Breast epithelium (tissue), 4 donors: ENCODE data around the gene OPHN1. TPM values are rescaled to one million over a fixed set of nuclear protein-coding genes. Genes with fewer than 3 reads are reported as not detected.

Source experiments
- DNase-seq, 2 donors: peaks; one replicate each; pipeline ENCODE4 v3.0.0-alpha.2; 2019; ENCODE audit warnings: low spot score in 2 of 2
- H3K27ac ChIP-seq, 2 donors: fragments of 200-600 bp; sonication (generic) in 1 of 2; one replicate each; pipeline ENCODE4 v1.5.1; 2016 to 2019; ENCODE audit warnings: mild to moderate bottlenecking in 1 of 2
- H3K27me3 ChIP-seq, 2 donors: fragments of 200-600 bp; sonication (generic) in 1 of 2; one replicate each; pipeline versions ENCODE4 v1.5.1 to v1.6.0; 2017 to 2019; ENCODE audit warnings: control low read depth in 1 of 2, mild to moderate bottlenecking in 1 of 2
- H3K36me3 ChIP-seq: fragments of 200-600 bp; one replicate; pipeline ENCODE4 v1.5.1; 2019
- H3K4me1 ChIP-seq, 2 donors: fragments of 200-600 bp; sonication (generic); one replicate each; pipeline ENCODE4 v1.5.1; 2016 to 2019; ENCODE audit warnings: control low read depth in 1 of 2
- H3K4me3 ChIP-seq, 3 donors: fragments of 200-600 bp; sonication (generic); 1 replicate in 2 of 3; 2 replicates in 1 of 3; pipeline ENCODE4 v1.5.1; 2016 to 2019; ENCODE audit warnings: mild to moderate bottlenecking in 3 of 3, moderate library complexity in 2 of 3
- H3K9me3 ChIP-seq, 2 donors: fragments of 200-600 bp; sonication (generic) in 1 of 2; one replicate each; pipeline ENCODE4 v1.5.1; 2016 to 2019; ENCODE audit warnings: control low read depth in 1 of 2
- CTCF ChIP-seq, 3 donors: fragments of 450-650 bp; IDR thresholded peaks; one replicate each; pipeline ENCODE4 v1.5.1; 2016 to 2017; ENCODE audit warnings: antibody characterized with exemption in 3 of 3, mild to moderate bottlenecking in 3 of 3, moderate library complexity in 3 of 3
- POLR2A ChIP-seq: fragments of 450-650 bp; IDR thresholded peaks from one replicate; pipeline ENCODE4 v1.6.1; 2016; ENCODE audit warnings: antibody characterized with exemption, mild to moderate bottlenecking, moderate library complexity
- POLR2AphosphoS5 ChIP-seq, 3 donors: sonication (generic); formaldehyde crosslinking; IDR thresholded peaks; one replicate each; pipeline ENCODE4 v1.6.1; 2017; ENCODE audit warnings: antibody characterized with exemption in 3 of 3
- intact Hi-C: fragments of 100-400 bp; cut with DNase I; formaldehyde crosslinking; loops from one replicate; pipeline ENCODE4 v1.15.1; 2023; ENCODE audit warnings: low total_unique reads
- total RNA-seq, 3 donors: library from RNA; depleted of rRNA; stranded (reverse); fragments of >200 nt; gene quantifications; one replicate each; pipeline ENCODE4 v1.1.0, GENCODE V29; 2016

The OPHN1 gene
- total RNA-seq, 3 donors from 2014 or later = 9.5 to 20.2 (median 14.6) TPM

- intact Hi-C loops = no loop called here
- TF ChIP-seq POLR2AphosphoS5 (IDR thresholded peaks at IDR 0.05) (no peak), POLR2A (no peak), CTCF (IDR thresholded peaks at IDR 0.05) (no peak)
- no peaks in the 10 kb centered on the region for H3K36me3 ChIP-seq
- no peak for DNase-seq
- no peaks in the 10 kb centered on the region for H3K4me1 ChIP-seq
- H3K27me3 ChIP-seq = peaks cover 0 to 12% of the 10 kb centered on the region in 2 donors
- H3K9me3 ChIP-seq = no peaks in the 10 kb centered on the region
- no peak overlapping the region for H3K4me3 ChIP-seq
- no peak overlapping the region for H3K27ac ChIP-seq
Observed at GRCh38 chrX:68061206-68061535, 372.1 kb downstream of the OPHN1 start.

- intact Hi-C loops = no loop called here
- Histone ChIP-seq H3K9me3 (no peaks in the 10 kb centered on the region), H3K4me3 (no peak overlapping the region), H3K4me1 (no peaks in the 10 kb centered on the region), H3K27ac (no peak overlapping the region), H3K36me3 (no peaks in the 10 kb centered on the region), H3K27me3 (peaks cover 0 to 9% of the 10 kb centered on the region in 2 donors)
- no peak for DNase-seq
- TF ChIP-seq POLR2AphosphoS5 (IDR thresholded peaks at IDR 0.05) (no peak), POLR2A (no peak), CTCF (IDR thresholded peaks at IDR 0.05) (no peak)
Observed at GRCh38 chrX:68060506-68061205, 372.6 kb downstream of the OPHN1 start.

GRCh38 chrX:68059469-68059868 lies 373.8 kb downstream of the OPHN1 start:
- Histone ChIP-seq H3K4me3 (no peak overlapping the region), H3K27me3 (peaks cover 0 to 9% of the 10 kb centered on the region in 2 donors), H3K36me3 (no peaks in the 10 kb centered on the region), H3K4me1 (no peaks in the 10 kb centered on the region), H3K9me3 (no peaks in the 10 kb centered on the region), H3K27ac (no peak overlapping the region)
- DNase-seq = no peak
- TF ChIP-seq POLR2A (no peak), POLR2AphosphoS5 (IDR thresholded peaks at IDR 0.05) (no peak), CTCF (IDR thresholded peaks at IDR 0.05) (no peak)
- intact Hi-C loops = no loop called here

- H3K36me3 ChIP-seq = no peaks in the 10 kb centered on the region
- DNase-seq = no peak
- no peak overlapping the region for H3K27ac ChIP-seq
- H3K9me3 ChIP-seq = no peaks in the 10 kb centered on the region
- no peak overlapping the region for H3K4me3 ChIP-seq
- no peak for TF ChIP-seq POLR2A
- intact Hi-C loops = no loop called here
- H3K4me1 ChIP-seq = no peaks in the 10 kb centered on the region
- H3K27me3 ChIP-seq = peaks cover 0 to 24% of the 10 kb centered on the region in 2 donors
Observed at GRCh38 chrX:68049466-68049865, 383.8 kb downstream of the OPHN1 start.

GRCh38 chrX:68048774-68049173 lies 384.5 kb downstream of the OPHN1 start:
- DNase-seq = no peak
- intact Hi-C loops = no loop called here
- H3K4me3 ChIP-seq = no peak overlapping the region
- H3K36me3 ChIP-seq = no peaks in the 10 kb centered on the region
- no peaks in the 10 kb centered on the region for H3K9me3 ChIP-seq
- no peaks in the 10 kb centered on the region for H3K4me1 ChIP-seq
- H3K27ac ChIP-seq = no peak overlapping the region
- H3K27me3 ChIP-seq = peaks cover 0 to 24% of the 10 kb centered on the region in 2 donors
- TF ChIP-seq POLR2A = no peak

GRCh38 chrX:68045008-68045577 lies 388.2 kb downstream of the OPHN1 start:
- Histone ChIP-seq H3K27ac (no peak overlapping the region), H3K36me3 (no peaks in the 10 kb centered on the region), H3K4me3 (no peak overlapping the region), H3K9me3 (no peaks in the 10 kb centered on the region), H3K4me1 (no peaks in the 10 kb centered on the region), H3K27me3 (peaks cover 0 to 25% of the 10 kb centered on the region in 2 donors)
- TF ChIP-seq POLR2AphosphoS5 (IDR thresholded peaks at IDR 0.05) (no peak), CTCF (IDR thresholded peaks at IDR 0.05) (no peak), POLR2A (no peak)
- no peak for DNase-seq
- intact Hi-C loops = no loop called here
